Suprapubic skin (tissue), 4 donors: ENCODE results near the gene MRRF.

Source experiments
- CTCF ChIP-seq, 2 donors: fragments of 200-600 bp in 1 of 2; fragments of 450-650 bp in 1 of 2; sonication (generic) in 1 of 2; IDR thresholded peaks; one replicate each; pipeline ENCODE4 v1.5.1; 2016 to 2019; ENCODE audit warnings: antibody characterized with exemption in 2 of 2, mild to moderate bottlenecking in 1 of 2, moderate library complexity in 1 of 2
- EP300 ChIP-seq: sonication (generic); formaldehyde crosslinking; IDR thresholded peaks from one replicate; pipeline ENCODE4 v1.6.1; 2017; ENCODE audit warnings: antibody characterized with exemption
- POLR2A ChIP-seq, 2 donors: fragments of 450-650 bp; IDR thresholded peaks; one replicate each; pipeline ENCODE4 v1.6.1; 2017; ENCODE audit warnings: antibody characterized with exemption in 2 of 2, mild to moderate bottlenecking in 2 of 2, moderate library complexity in 2 of 2
- POLR2AphosphoS5 ChIP-seq, 3 donors: sonication (generic); formaldehyde crosslinking; IDR thresholded peaks; one replicate each; pipeline ENCODE4 v1.6.1; 2017; ENCODE audit warnings: antibody characterized with exemption in 3 of 3

DNA sequence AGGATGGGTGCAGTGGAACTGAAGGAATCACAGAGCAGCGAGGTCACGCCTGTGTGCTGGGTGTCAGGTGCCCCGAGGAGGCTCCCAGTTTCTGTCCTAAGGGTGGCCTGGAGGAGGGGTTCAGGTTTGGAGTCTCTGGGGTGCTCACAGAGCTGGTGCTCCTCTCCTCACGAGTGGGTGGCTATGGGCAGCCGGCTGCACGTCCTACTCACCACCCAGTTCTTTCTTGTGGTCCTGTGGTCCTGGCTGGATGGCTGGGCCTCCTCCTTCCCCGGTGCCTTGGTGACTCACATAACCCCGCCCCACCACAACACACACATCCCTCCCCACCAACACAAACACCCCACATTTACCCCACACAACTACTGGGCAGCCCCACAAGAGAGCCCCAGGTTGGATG is 96.2 kb downstream of the MRRF start:
- no peak for TF ChIP-seq CTCF (IDR thresholded peaks at IDR 0.05)
- no peak for TF ChIP-seq POLR2A (IDR thresholded peaks at IDR 0.05)
- no peak for TF ChIP-seq POLR2AphosphoS5 (IDR thresholded peaks at IDR 0.05)
- TF ChIP-seq EP300, result no peak
